Measurements from ENCODE around the gene STX19.
A peak's percentile ranks its signal among the peaks of the same experiment; 100 is the strongest.

The STX19 gene

GRCh38 chr3:94043285-94043684, 14.9 kb upstream of the STX19 start:
- no peak for TF ChIP-seq CTCF (IDR thresholded peaks at IDR 0.05; ENCODE audit: unreplicated experiment in 3 of 3)
- no peaks in the 10 kb centered on the region for H3K4me1 Mint-ChIP-seq
- H3K4me3 Mint-ChIP-seq: no peak overlapping the region
- peaks cover 9% of the 10 kb centered on the region for H3K9me3 Mint-ChIP-seq
- no peaks in the 10 kb centered on the region for H3K27me3 Mint-ChIP-seq (ENCODE audit: low read depth)
- no peak overlapping the region for H3K27ac Mint-ChIP-seq
- H3K36me3 Mint-ChIP-seq (ENCODE audit: low read depth): peaks cover 61% of the 10 kb centered on the region

- Mint-ChIP-seq H3K27ac (no peak overlapping the region), H3K27me3 (ENCODE audit: low read depth) (no peaks in the 10 kb centered on the region), H3K9me3 (no peaks in the 10 kb centered on the region), H3K4me1 (no peaks in the 10 kb centered on the region), H3K4me3 (no peak overlapping the region), H3K36me3 (ENCODE audit: low read depth) (peaks cover 37% of the 10 kb centered on the region)
- TF ChIP-seq CTCF (IDR thresholded peaks at IDR 0.05; ENCODE audit: unreplicated experiment in 3 of 3): peak in 2 of 3 experiments; percentile 26 to 37
Measured at GRCh38 chr3:94036909-94037507, 8.6 kb upstream of the STX19 start.

GRCh38 chr3:94026623-94027022, 1.8 kb downstream of the STX19 start:
- no peak for TF ChIP-seq CTCF (IDR thresholded peaks at IDR 0.05; ENCODE audit: unreplicated experiment in 3 of 3)
- H3K27me3 Mint-ChIP-seq (ENCODE audit: low read depth): no peaks in the 10 kb centered on the region
- no peak overlapping the region for H3K4me3 Mint-ChIP-seq
- H3K4me1 Mint-ChIP-seq: no peaks in the 10 kb centered on the region
- H3K36me3 Mint-ChIP-seq (ENCODE audit: low read depth): peaks cover 7% of the 10 kb centered on the region
- H3K27ac Mint-ChIP-seq: no peak overlapping the region
- no peaks in the 10 kb centered on the region for H3K9me3 Mint-ChIP-seq

- Mint-ChIP-seq H3K9me3 (no peaks in the 10 kb centered on the region), H3K36me3 (ENCODE audit: low read depth) (peaks cover 4% of the 10 kb centered on the region), H3K4me3 (no peak overlapping the region)
Measured at GRCh38 chr3:94024385-94024784, 4.0 kb downstream of the STX19 start.

GRCh38 chr3:94020293-94020692, 8.1 kb downstream of the STX19 start:
- Mint-ChIP-seq H3K27ac (no peak overlapping the region), H3K4me3 (no peak overlapping the region), H3K9me3 (no peaks in the 10 kb centered on the region), H3K4me1 (no peaks in the 10 kb centered on the region), H3K27me3 (ENCODE audit: low read depth) (no peaks in the 10 kb centered on the region), H3K36me3 (ENCODE audit: low read depth) (peaks cover 4% of the 10 kb centered on the region)
- no peak for TF ChIP-seq CTCF (IDR thresholded peaks at IDR 0.05; ENCODE audit: unreplicated experiment in 3 of 3)

More at GRCh38 chr3:94024385-94024784, 4.0 kb downstream of the STX19 start:
- TF ChIP-seq CTCF (IDR thresholded peaks at IDR 0.05; ENCODE audit: unreplicated experiment in 3 of 3): no peak
- H3K4me1 Mint-ChIP-seq: no peaks in the 10 kb centered on the region
- no peaks in the 10 kb centered on the region for H3K27me3 Mint-ChIP-seq (ENCODE audit: low read depth)
- peak overlapping the region in 1 of 3 experiments; percentile 9 for H3K27ac Mint-ChIP-seq

- TF ChIP-seq CTCF (IDR thresholded peaks at IDR 0.05; ENCODE audit: unreplicated experiment in 3 of 3): no peak
- H3K4me3 Mint-ChIP-seq: no peak overlapping the region
- H3K4me1 Mint-ChIP-seq: no peaks in the 10 kb centered on the region
- H3K27ac Mint-ChIP-seq: no peak overlapping the region
- no peaks in the 10 kb centered on the region for H3K27me3 Mint-ChIP-seq (ENCODE audit: low read depth)
- no peaks in the 10 kb centered on the region for H3K9me3 Mint-ChIP-seq
- H3K36me3 Mint-ChIP-seq (ENCODE audit: low read depth): peaks cover 9% of the 10 kb centered on the region
Measured at GRCh38 chr3:94019659-94020058, 8.7 kb downstream of the STX19 start.
